ENCODE results near the gene USP34.

USP34 gene

DNA sequence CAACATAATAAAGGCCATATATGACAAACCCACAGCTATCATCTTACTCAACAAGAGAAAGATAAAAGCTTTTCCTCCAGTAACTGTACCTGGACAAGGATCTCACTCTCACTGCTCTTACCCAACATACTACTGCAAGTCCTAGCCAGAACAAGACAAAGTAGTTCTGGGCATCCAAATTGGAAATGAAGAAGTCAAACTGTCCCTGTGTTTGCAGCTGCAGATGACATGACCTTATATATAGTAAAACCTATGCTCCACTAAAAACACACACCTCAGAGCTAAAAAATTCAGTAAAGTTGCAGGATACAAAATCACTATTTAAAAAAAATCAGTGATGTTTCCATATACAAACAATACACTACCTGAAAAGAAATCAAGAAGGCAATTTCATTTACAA is 32.2 kb downstream of the USP34 start:
- TF ChIP-seq TAF1 (IDR thresholded peaks at IDR 0.05; ENCODE audit: low read depth) = no peak
- no peak for TF ChIP-seq USF1 (IDR thresholded peaks at IDR 0.05)
- no peak for TF ChIP-seq NFIC (IDR thresholded peaks at IDR 0.05)
- no peak for TF ChIP-seq ZBTB7A (IDR thresholded peaks at IDR 0.05; ENCODE audit: low read depth)
- TF ChIP-seq CEBPB (IDR thresholded peaks at IDR 0.05) = no peak
- TF ChIP-seq MAX (IDR thresholded peaks at IDR 0.05) = no peak
- TF ChIP-seq REST (IDR thresholded peaks at IDR 0.05; ENCODE audit: low read depth) = no peak
- TF ChIP-seq EP300 (IDR thresholded peaks at IDR 0.05; ENCODE audit: borderline replicate concordance) = no peak
- TF ChIP-seq EGR1 (IDR thresholded peaks at IDR 0.05) = no peak

DNA sequence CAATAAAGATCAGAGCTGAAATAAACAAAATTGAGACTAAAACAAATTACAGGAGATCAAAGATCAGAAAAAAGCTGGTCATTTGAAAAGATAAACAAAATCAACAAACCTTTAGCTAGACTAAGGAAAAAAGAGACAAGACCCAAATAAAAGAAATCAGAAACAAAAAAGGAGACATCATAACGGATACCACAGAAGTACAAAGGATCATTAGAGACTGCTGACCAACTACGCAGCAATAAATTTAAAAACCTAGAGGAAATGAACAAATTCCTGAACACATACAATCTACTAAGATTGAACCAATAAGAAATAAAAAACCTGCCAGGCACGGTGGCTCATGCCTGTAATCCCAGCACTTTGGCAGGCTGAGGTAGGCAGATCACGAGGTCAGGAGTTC is 33.7 kb downstream of the USP34 start:
- TF ChIP-seq NFIC (IDR thresholded peaks at IDR 0.05) = no peak
- TF ChIP-seq MAX (IDR thresholded peaks at IDR 0.05) = no peak
- no peak for TF ChIP-seq FOXM1 (IDR thresholded peaks at IDR 0.05; ENCODE audit: borderline replicate concordance, low read depth)
- no peak for TF ChIP-seq REST (IDR thresholded peaks at IDR 0.05; ENCODE audit: low read depth)
- no peak for TF ChIP-seq EP300 (IDR thresholded peaks at IDR 0.05; ENCODE audit: borderline replicate concordance)
- no peak for TF ChIP-seq CREB1 (IDR thresholded peaks at IDR 0.05; ENCODE audit: low read depth)
- no peak for TF ChIP-seq USF1 (IDR thresholded peaks at IDR 0.05)
- no peak for TF ChIP-seq YY1 (IDR thresholded peaks at IDR 0.05; ENCODE audit: low read depth)
- TF ChIP-seq TAF1 (IDR thresholded peaks at IDR 0.05; ENCODE audit: low read depth) = no peak
- no peak for TF ChIP-seq TEAD4 (IDR thresholded peaks at IDR 0.05)
- TF ChIP-seq TCF12 (IDR thresholded peaks at IDR 0.05; ENCODE audit: low read depth) = no peak
- TF ChIP-seq EGR1 (IDR thresholded peaks at IDR 0.05) = no peak
- no peak for TF ChIP-seq RAD21 (IDR thresholded peaks at IDR 0.05; ENCODE audit: low read depth)

GRCh38 chr2:61436092-61436491 is 34.8 kb downstream of the USP34 start:
- TF ChIP-seq RAD21 (IDR thresholded peaks at IDR 0.05; ENCODE audit: low read depth) (no peak), NFIC (IDR thresholded peaks at IDR 0.05) (no peak), TCF12 (IDR thresholded peaks at IDR 0.05; ENCODE audit: low read depth) (no peak), MAX (IDR thresholded peaks at IDR 0.05) (no peak), YY1 (IDR thresholded peaks at IDR 0.05; ENCODE audit: low read depth) (no peak), REST (IDR thresholded peaks at IDR 0.05; ENCODE audit: low read depth) (no peak), EGR1 (IDR thresholded peaks at IDR 0.05) (no peak), TAF1 (IDR thresholded peaks at IDR 0.05; ENCODE audit: low read depth) (no peak), FOXM1 (IDR thresholded peaks at IDR 0.05; ENCODE audit: borderline replicate concordance, low read depth) (no peak), CEBPB (IDR thresholded peaks at IDR 0.05) (no peak)

DNA sequence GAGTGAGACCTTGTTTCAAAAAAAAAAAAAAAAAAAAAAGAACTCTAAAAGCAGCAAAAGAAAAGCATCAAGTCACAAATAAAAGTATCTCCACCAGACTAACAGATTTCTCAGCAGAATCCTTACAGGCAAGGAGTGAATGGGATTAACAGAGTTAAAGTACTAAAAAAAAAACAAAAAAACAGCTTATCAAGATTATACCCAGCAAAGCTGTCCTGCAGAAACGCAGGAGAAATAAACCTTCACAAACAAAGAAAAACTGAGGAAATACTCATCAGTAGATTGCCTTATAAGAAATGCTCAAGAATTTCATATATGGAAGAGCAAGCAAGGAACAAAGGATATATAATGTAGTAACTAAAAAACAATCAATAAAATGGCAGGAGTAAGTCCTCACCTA is 35.6 kb downstream of the USP34 start:
- no peak for TF ChIP-seq TAF1 (IDR thresholded peaks at IDR 0.05; ENCODE audit: low read depth)
- no peak for TF ChIP-seq REST (IDR thresholded peaks at IDR 0.05; ENCODE audit: low read depth)
- no peak for TF ChIP-seq YY1 (IDR thresholded peaks at IDR 0.05; ENCODE audit: low read depth)
- TF ChIP-seq USF1 (IDR thresholded peaks at IDR 0.05) = no peak
- no peak for TF ChIP-seq TCF12 (IDR thresholded peaks at IDR 0.05; ENCODE audit: low read depth)
- TF ChIP-seq CREB1 (IDR thresholded peaks at IDR 0.05; ENCODE audit: low read depth) = no peak
- TF ChIP-seq TEAD4 (IDR thresholded peaks at IDR 0.05) = no peak
- no peak for TF ChIP-seq MAX (IDR thresholded peaks at IDR 0.05)
- TF ChIP-seq CEBPB (IDR thresholded peaks at IDR 0.05) = no peak
- no peak for TF ChIP-seq EGR1 (IDR thresholded peaks at IDR 0.05)
- TF ChIP-seq FOXM1 (IDR thresholded peaks at IDR 0.05; ENCODE audit: borderline replicate concordance, low read depth) = no peak
- no peak for TF ChIP-seq NFIC (IDR thresholded peaks at IDR 0.05)
- TF ChIP-seq EP300 (IDR thresholded peaks at IDR 0.05; ENCODE audit: borderline replicate concordance) = no peak
- TF ChIP-seq ZBTB7A (IDR thresholded peaks at IDR 0.05; ENCODE audit: low read depth) = no peak
- TF ChIP-seq RAD21 (IDR thresholded peaks at IDR 0.05; ENCODE audit: low read depth) = no peak

Data from Ishikawa (cell line).